Loucy (cell line): ENCODE data around the gene TNNT3.

Experiments used
- H2AFZ ChIP-seq: fragments of 200-600 bp; sonication (generic); 2 replicates; pipeline ENCODE4 v1.6.0; 2016; ENCODE audit warnings: antibody characterized with exemption, mild to moderate bottlenecking, low read length, moderate library complexity
- H3F3A ChIP-seq: fragments of 200-600 bp; 2 replicates; pipeline ENCODE4 v1.6.0; 2016; ENCODE audit warnings: antibody characterized with exemption, low read depth, mild to moderate bottlenecking
- H3K27me3 ChIP-seq: fragments of 200-600 bp; sonication (generic); 2 replicates; pipeline ENCODE4 v1.6.1; 2014; ENCODE audit warnings: low read length, mild to moderate bottlenecking; ENCODE audit not compliant: insufficient read depth, poor library complexity, severe bottlenecking
- H3K36me3 ChIP-seq: fragments of 200-600 bp; sonication (generic); 2 replicates; pipeline ENCODE4 v1.6.1; 2016; ENCODE audit warnings: low read length; ENCODE audit not compliant: insufficient read depth
- H3K4me1 ChIP-seq: fragments of 200-600 bp; sonication (generic); 2 replicates; pipeline ENCODE4 v1.5.1; 2014; ENCODE audit warnings: low read length, mild to moderate bottlenecking; ENCODE audit not compliant: insufficient read depth, poor library complexity, severe bottlenecking
- H3K4me2 ChIP-seq: fragments of 200-600 bp; sonication (generic); 2 replicates; pipeline ENCODE4 v1.6.0; 2014; ENCODE audit warnings: antibody characterized with exemption, low read length, low read depth, mild to moderate bottlenecking; ENCODE audit not compliant: poor library complexity, severe bottlenecking
- H3K4me3 ChIP-seq: fragments of 200-600 bp; sonication (generic); 2 replicates; pipeline ENCODE4 v1.5.1; 2014; ENCODE audit warnings: low read length, mild to moderate bottlenecking, mixed read lengths; ENCODE audit not compliant: poor library complexity, severe bottlenecking
- H3K79me2 ChIP-seq: fragments of 200-600 bp; sonication (generic); 2 replicates; pipeline ENCODE4 v1.6.1; 2014; ENCODE audit warnings: low read length; ENCODE audit not compliant: insufficient read depth
- H3K9ac ChIP-seq: fragments of 200-600 bp; sonication (generic); 2 replicates; pipeline ENCODE4 v1.6.0; 2014; ENCODE audit warnings: mild to moderate bottlenecking, low read depth, low read length, moderate library complexity; ENCODE audit not compliant: poor library complexity, severe bottlenecking
- H3K9me2 ChIP-seq: fragments of 200-600 bp; sonication (generic); replicated peaks from 2 replicates; pipeline ENCODE4 v1.6.1; 2016; ENCODE audit warnings: low read depth, low read length, mixed read lengths
- H3K9me3 ChIP-seq: fragments of 200-600 bp; sonication (generic); 2 replicates; pipeline ENCODE4 v1.6.1; 2014; ENCODE audit warnings: mild to moderate bottlenecking, antibody characterized with exemption, low read length, low read depth; ENCODE audit not compliant: insufficient read depth
- H4K20me1 ChIP-seq: fragments of 200-600 bp; sonication (generic); 2 replicates; pipeline ENCODE4 v1.6.0; 2014; ENCODE audit warnings: antibody characterized with exemption, low read length, mild to moderate bottlenecking; ENCODE audit not compliant: insufficient read depth, poor library complexity, severe bottlenecking
- CTCF ChIP-seq: fragments of 200-600 bp; sonication (generic); conservative IDR thresholded peaks from 2 replicates; pipeline ENCODE4 v1.5.1; 2014; ENCODE audit warnings: mild to moderate bottlenecking, antibody characterized with exemption, low read length
- EZH2phosphoT487 ChIP-seq: fragments of 200-600 bp; IDR thresholded peaks from 2 replicates; pipeline ENCODE4 v1.6.1; 2018; ENCODE audit warnings: antibody characterized with exemption, mild to moderate bottlenecking, moderate library complexity, borderline replicate concordance

Gene TNNT3

GRCh38 chr11:1949922-1950321 lies 30.4 kb downstream of the TNNT3 start:
- Histone ChIP-seq H3K9me3 (no peaks in the 10 kb centered on the region), H3K79me2 (no peaks in the 10 kb centered on the region), H3K4me3 (no peak overlapping the region), H3F3A (no peaks in the 10 kb centered on the region), H3K4me2 (no peak overlapping the region), H4K20me1 (no peaks in the 10 kb centered on the region), H3K9me2 (no peaks in the 10 kb centered on the region), H3K36me3 (no peaks in the 10 kb centered on the region), H3K9ac (no peak overlapping the region), H3K27me3 (no peaks in the 10 kb centered on the region), H3K4me1 (no peaks in the 10 kb centered on the region), H2AFZ (no peak overlapping the region)
- TF ChIP-seq CTCF (no peak), EZH2phosphoT487 (no peak)

GRCh38 chr11:1952806-1953482 lies 33.4 kb downstream of the TNNT3 start:
- Histone ChIP-seq H3K9me2 (no peaks in the 10 kb centered on the region), H4K20me1 (no peaks in the 10 kb centered on the region)

GRCh38 chr11:1953489-1954266 lies 34.2 kb downstream of the TNNT3 start:
- no peak overlapping the region for H3K4me2 ChIP-seq
- no peak overlapping the region for H3K9ac ChIP-seq
- no peaks in the 10 kb centered on the region for H3K4me1 ChIP-seq
- no peaks in the 10 kb centered on the region for H3K9me2 ChIP-seq
- no peak overlapping the region for H3K4me3 ChIP-seq
- no peaks in the 10 kb centered on the region for H3K79me2 ChIP-seq
- no peaks in the 10 kb centered on the region for H3K9me3 ChIP-seq
- no peak overlapping the region for H2AFZ ChIP-seq
- TF ChIP-seq CTCF (no peak), EZH2phosphoT487 (no peak)
- no peaks in the 10 kb centered on the region for H4K20me1 ChIP-seq
- no peaks in the 10 kb centered on the region for H3K36me3 ChIP-seq
- no peaks in the 10 kb centered on the region for H3F3A ChIP-seq
- H3K27me3 ChIP-seq: no peaks in the 10 kb centered on the region

More at GRCh38 chr11:1952806-1953482, 33.4 kb downstream of the TNNT3 start:
- Histone ChIP-seq H3K27me3 (no peaks in the 10 kb centered on the region), H3K4me2 (no peak overlapping the region), H3K36me3 (no peaks in the 10 kb centered on the region), H3K4me1 (no peaks in the 10 kb centered on the region), H3K9me3 (no peaks in the 10 kb centered on the region), H3K4me3 (no peak overlapping the region), H3K9ac (no peak overlapping the region), H3K79me2 (no peaks in the 10 kb centered on the region), H3F3A (no peaks in the 10 kb centered on the region), H2AFZ (no peak overlapping the region)
- TF ChIP-seq EZH2phosphoT487 (no peak), CTCF (no peak)
